ENCODE measurements around the gene KRT33B. TPM values are rescaled to one million over a fixed set of nuclear protein-coding genes. Genes with fewer than 3 reads are reported as not detected.

The KRT33B gene
- not detected in 2 replicates for total RNA-seq

DNA sequence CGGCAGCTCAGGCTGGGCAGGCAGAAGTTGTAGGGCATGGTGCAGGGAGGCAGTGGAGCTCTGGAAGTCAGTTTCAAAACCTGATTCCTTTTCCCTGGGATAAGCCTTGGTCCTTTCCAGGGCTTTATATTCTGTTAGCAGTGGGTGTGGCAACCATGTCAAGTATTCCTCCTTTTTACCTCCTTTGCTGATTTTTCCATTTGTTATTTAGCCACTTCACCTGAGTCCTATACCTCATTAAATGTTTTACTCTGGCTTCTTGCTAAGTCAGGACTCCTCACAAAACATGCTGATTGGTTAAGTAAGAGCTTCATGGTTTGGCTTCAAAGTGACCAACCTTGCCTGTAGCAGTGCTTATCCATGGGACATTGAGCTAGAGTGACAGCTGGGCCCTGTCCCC is at the start of gene KRT33B:
Gene KRT33B (minus strand): TSS at position 101 of the 400 bp plus-strand sequence. CDS start 63 bp downstream, at position 38.

DNA sequence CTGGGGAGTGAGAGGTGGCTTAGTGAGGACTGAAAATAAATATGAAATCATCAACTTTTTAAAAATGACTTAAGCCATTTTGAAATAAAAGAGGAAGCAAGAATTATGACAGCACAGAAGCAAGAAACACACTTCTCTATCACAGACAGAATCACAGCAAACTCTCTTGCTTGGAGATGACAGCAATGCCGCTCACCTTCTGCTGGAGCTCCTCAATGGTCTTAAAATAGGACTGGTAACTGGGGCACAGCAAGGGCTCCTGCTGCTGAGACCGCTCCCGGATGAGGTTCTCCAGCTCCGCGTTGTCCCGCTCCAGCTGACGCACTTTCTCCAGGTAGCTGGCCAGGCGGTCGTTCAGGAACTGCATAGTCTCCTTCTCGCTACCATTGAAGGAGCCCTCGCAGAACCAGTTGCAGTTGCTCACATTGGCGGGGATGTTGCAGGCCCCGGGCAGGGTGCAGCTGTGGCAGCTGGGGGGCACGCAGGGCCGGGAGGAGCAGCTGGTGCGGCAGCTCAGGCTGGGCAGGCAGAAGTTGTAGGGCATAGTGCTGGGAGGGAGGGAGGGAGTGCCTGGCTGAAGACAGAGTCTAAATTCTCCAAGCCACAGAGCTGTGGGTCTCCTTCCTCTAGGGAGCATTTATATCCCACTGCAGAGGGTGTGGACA is 27.5 kb upstream of the KRT33B start, which contains the start of gene KRT31:
Gene KRT31 (minus strand): TSS at position 613 of the 665 bp plus-strand sequence. CDS start 69 bp downstream, at position 544.

DNA sequence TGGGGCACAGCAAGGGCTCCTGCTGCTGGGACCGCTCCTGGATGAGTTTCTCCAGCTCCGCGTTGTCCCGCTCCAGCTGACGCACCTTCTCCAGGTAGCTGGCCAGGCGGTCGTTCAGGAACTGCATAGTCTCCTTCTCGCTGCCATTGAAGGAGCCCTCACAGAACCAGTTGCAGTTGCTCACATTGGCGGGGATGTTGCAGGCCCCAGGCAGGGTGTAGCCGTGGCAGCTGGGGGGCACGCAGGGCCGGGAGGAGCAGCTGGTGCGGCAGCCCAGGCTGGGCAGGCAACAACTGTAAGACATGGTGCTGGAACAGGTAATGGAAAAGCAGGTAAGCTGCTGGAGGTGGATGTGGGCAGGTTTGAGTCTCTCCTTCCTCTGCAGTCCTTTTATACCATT is 12.3 kb upstream of the KRT33B start, which contains the start of gene KRT34:
Gene KRT34 (minus strand): TSS at position 364 of the 400 bp plus-strand sequence. CDS start 60 bp downstream, at position 304.

DNA sequence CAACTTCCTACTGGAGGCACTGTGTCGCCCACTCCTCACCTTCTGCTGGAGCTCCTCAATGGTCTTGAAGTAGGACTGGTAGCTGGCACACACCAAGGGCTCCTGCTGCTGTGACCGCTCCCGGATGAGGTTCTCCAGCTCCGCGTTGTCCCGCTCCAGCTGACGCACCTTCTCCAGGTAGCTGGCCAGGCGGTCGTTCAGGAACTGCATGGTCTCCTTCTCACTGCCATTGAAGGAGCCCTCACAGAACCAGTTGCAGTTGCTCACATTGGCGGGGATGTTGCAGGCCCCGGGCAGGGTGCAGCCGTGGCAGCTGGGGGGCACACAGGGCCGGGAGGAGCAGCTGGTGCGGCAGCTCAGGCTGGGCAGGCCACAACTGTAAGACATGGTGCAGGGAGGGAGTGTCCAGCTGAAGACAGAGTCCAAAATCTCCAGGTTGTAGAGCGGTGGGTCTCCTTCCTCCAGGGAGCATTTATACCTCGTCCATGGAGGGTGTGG is 19.2 kb downstream of the KRT33B start, which contains the start of gene KRT33A:
Gene KRT33A (minus strand): TSS at position 448 of the 498 bp plus-strand sequence. CDS start 61 bp downstream, at position 387.

DNA sequence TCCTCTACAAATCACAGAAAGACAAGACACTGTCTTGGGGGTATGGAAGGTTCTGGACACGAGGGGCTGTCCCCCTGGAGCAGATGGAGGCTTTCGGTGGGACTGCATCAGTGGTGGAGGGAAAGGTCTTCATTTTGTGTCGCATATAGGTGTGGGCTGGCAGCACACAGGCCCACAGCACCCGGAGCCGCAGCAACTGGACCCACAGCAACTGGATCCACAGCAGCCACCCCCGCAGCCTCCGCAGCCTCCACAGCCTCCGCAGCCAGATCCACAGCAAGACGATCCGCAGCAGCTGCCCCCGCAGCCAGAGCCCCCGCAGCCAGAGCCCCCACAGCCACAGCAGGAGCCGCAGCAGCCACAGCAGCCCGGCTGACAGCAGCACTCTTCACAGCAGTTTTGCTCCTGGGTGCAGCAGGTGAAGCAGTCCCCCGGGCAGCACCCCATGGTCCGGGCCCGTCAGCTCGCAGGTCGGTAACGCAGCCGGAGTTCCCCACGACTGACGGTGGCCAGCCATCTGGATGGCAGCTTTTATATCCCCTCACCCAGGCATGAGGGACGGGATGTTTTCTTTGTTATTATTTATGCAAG is 54.3 kb downstream of the KRT33B start, which contains the start of gene KRTAP17-1:
Gene KRTAP17-1 (minus strand): TSS at position 507 of the 591 bp plus-strand sequence. CDS start 60 bp downstream, at position 447.

Other genes with a start within 250 kb of the KRT33B start
- gene KRTAP4-12, start 245.6 kb downstream of the KRT33B start, total RNA-seq: not detected in 2 replicates
- not detected in 2 replicates for gene KRTAP4-6, start 229.3 kb downstream of the KRT33B start, total RNA-seq
- not detected in 2 replicates for gene KRTAP4-5, start 220.0 kb downstream of the KRT33B start, total RNA-seq
- gene KRTAP4-4, start 209.1 kb downstream of the KRT33B start, total RNA-seq: not detected in 2 replicates
- not detected in 2 replicates for gene KRTAP4-3, start 201.6 kb downstream of the KRT33B start, total RNA-seq
- not detected in 2 replicates for gene KRTAP4-2, start 191.6 kb downstream of the KRT33B start, total RNA-seq
- not detected in 2 replicates for gene KRTAP4-1, start 184.9 kb downstream of the KRT33B start, total RNA-seq
- not detected in 2 replicates for gene KRTAP9-1, start 179.9 kb downstream of the KRT33B start, total RNA-seq
- gene KRTAP9-2, start 143.2 kb downstream of the KRT33B start, total RNA-seq: not detected in 2 replicates
- not detected in 2 replicates for gene KRTAP9-3, start 137.4 kb downstream of the KRT33B start, total RNA-seq
- gene KRTAP9-8, start 131.8 kb downstream of the KRT33B start, total RNA-seq: not detected in 2 replicates
- not detected in 2 replicates for gene KRTAP9-4, start 120.1 kb downstream of the KRT33B start, total RNA-seq
- gene KRTAP9-9, start 114.4 kb downstream of the KRT33B start, total RNA-seq: not detected in 2 replicates
- gene KRTAP9-6, start 104.4 kb downstream of the KRT33B start, total RNA-seq: not detected in 2 replicates
- gene KRTAP9-7, start 94.1 kb downstream of the KRT33B start, total RNA-seq: not detected in 2 replicates
- gene KRTAP29-1, start 67.0 kb downstream of the KRT33B start, total RNA-seq: not detected in 2 replicates
- not detected in 2 replicates for gene KRTAP16-1, start 60.5 kb downstream of the KRT33B start, total RNA-seq
- gene KRTAP17-1, start 54.1 kb downstream of the KRT33B start, total RNA-seq: not detected in 2 replicates
- 0.35 TPM in 1 of 2 replicates, not detected in the other for gene KRT33A, start 19.0 kb downstream of the KRT33B start, total RNA-seq
- gene KRT34, start 12.5 kb upstream of the KRT33B start, total RNA-seq: 0.35 TPM in 1 of 2 replicates, not detected in the other
- 0.05 and 0.28 TPM in 2 replicates for gene KRT31, start 27.8 kb upstream of the KRT33B start, total RNA-seq
- gene KRT37, start 54.8 kb upstream of the KRT33B start, total RNA-seq: not detected in 2 replicates
- gene KRT38, start 71.2 kb upstream of the KRT33B start, total RNA-seq: not detected in 2 replicates
- 0.21 TPM in 1 of 2 replicates, not detected in the other for gene KRT32, start 97.6 kb upstream of the KRT33B start, total RNA-seq
- not detected in 2 replicates for gene KRT35, start 111.3 kb upstream of the KRT33B start, total RNA-seq
- gene KRT36, start 120.1 kb upstream of the KRT33B start, total RNA-seq: not detected in 2 replicates
- gene KRT13, start 135.8 kb upstream of the KRT33B start, total RNA-seq: 591 and 752 TPM in 2 replicates
- gene KRT15, start 149.1 kb upstream of the KRT33B start, total RNA-seq: 292 and 317 TPM in 2 replicates
- gene KRT19, start 158.5 kb upstream of the KRT33B start, total RNA-seq: 4,405 and 5,932 TPM in 2 replicates
- gene KRT9, start 202.2 kb upstream of the KRT33B start, total RNA-seq: 0.78 and 1.0 TPM in 2 replicates
- gene KRT14, start 217.1 kb upstream of the KRT33B start, total RNA-seq: 5,968 and 7,158 TPM in 2 replicates
- gene KRT16, start 243.0 kb upstream of the KRT33B start, total RNA-seq: 4,917 and 6,689 TPM in 2 replicates

Measured in airway epithelial cell (primary cell).